HEK293T (cell line): ENCODE results near the gene SDS.

Source experiments
- BHLHE40 ChIP-seq: fragments of 450-650 bp; IDR thresholded peaks from 2 replicates; pipeline ENCODE4 v1.6.1; 2016; ENCODE audit warnings: mild to moderate bottlenecking, moderate library complexity, borderline replicate concordance
- CTBP1 ChIP-seq: fragments of 450-650 bp; IDR thresholded peaks from 2 replicates; pipeline ENCODE4 v1.6.1; 2016; ENCODE audit warnings: borderline replicate concordance
- HDGF ChIP-seq: fragments of 450-650 bp; IDR thresholded peaks from 2 replicates; pipeline ENCODE4 v1.6.1; 2017; ENCODE audit warnings: antibody characterized with exemption, borderline replicate concordance
- L3MBTL2 ChIP-seq: fragments of 450-650 bp; conservative IDR thresholded peaks from 2 replicates; pipeline ENCODE4 v1.6.1; 2016; ENCODE audit warnings: mild to moderate bottlenecking
- NFRKB ChIP-seq: fragments of 450-650 bp; IDR thresholded peaks from 2 replicates; pipeline ENCODE4 v1.6.1; 2016; ENCODE audit warnings: mild to moderate bottlenecking, moderate library complexity
- PKNOX1 ChIP-seq: fragments of 450-650 bp; IDR thresholded peaks from 2 replicates; pipeline ENCODE4 v1.6.1; 2016

GRCh38 chr12:113347107-113347506, 56.6 kb downstream of the SDS start:
- TF ChIP-seq PKNOX1 (no peak), CTBP1 (no peak), L3MBTL2 (no peak), HDGF (no peak), NFRKB (no peak), BHLHE40 (no peak)
